SU-DHL-6 (cell line): ENCODE results near the gene PPWD1.

Experiments
- H2AFZ ChIP-seq: fragments of 200-600 bp; sonication (generic); 2 replicates; pipeline ENCODE4 v1.6.1; 2014; ENCODE audit warnings: low read depth, mild to moderate bottlenecking, moderate library complexity, mixed read lengths, antibody characterized with exemption, low read length; ENCODE audit not compliant: severe bottlenecking
- H3F3A ChIP-seq: fragments of 200-600 bp; shearing (Covaris generic); 2 replicates; pipeline ENCODE4 v1.6.0; 2016; ENCODE audit warnings: antibody characterized with exemption, mild to moderate bottlenecking; ENCODE audit not compliant: insufficient read depth
- H3K27ac ChIP-seq: fragments of 200-600 bp; sonication (generic); 2 replicates; pipeline ENCODE4 v1.5.1; 2016; ENCODE audit warnings: low read depth, mild to moderate bottlenecking, low read length, moderate library complexity, mixed read lengths
- H3K27me3 ChIP-seq: fragments of 200-600 bp; sonication (generic), shearing (Covaris generic); 2 replicates; pipeline ENCODE4 v1.6.0; 2014; ENCODE audit warnings: mild to moderate bottlenecking, low read length
- H3K36me3 ChIP-seq: fragments of 200-600 bp; sonication (generic); 2 replicates; pipeline ENCODE4 v1.6.1; 2014; ENCODE audit warnings: mild to moderate bottlenecking, low read length, mixed read lengths
- H3K4me2 ChIP-seq: fragments of 300-600, 200-600 bp; shearing (Covaris generic), sonication (generic); 2 replicates; pipeline ENCODE4 v1.6.0; 2014; ENCODE audit warnings: low read length, low read depth, mild to moderate bottlenecking; ENCODE audit not compliant: poor library complexity, severe bottlenecking
- H3K4me3 ChIP-seq: fragments of 200-600 bp; sonication (generic); 2 replicates; pipeline ENCODE4 v1.5.1; 2014; ENCODE audit warnings: antibody characterized with exemption, low read length, mild to moderate bottlenecking, mixed read lengths; ENCODE audit not compliant: insufficient read depth, poor library complexity, severe bottlenecking
- H3K79me2 ChIP-seq: fragments of 200-600 bp; sonication (generic); 2 replicates; pipeline ENCODE4 v1.6.1; 2014; ENCODE audit warnings: mild to moderate bottlenecking, low read length, moderate library complexity; ENCODE audit not compliant: insufficient read depth
- H3K9ac ChIP-seq: fragments of 200-600 bp; sonication (generic); 2 replicates; pipeline ENCODE4 v1.7.0; 2014; ENCODE audit warnings: mild to moderate bottlenecking, low read length
- H3K9me2 ChIP-seq: fragments of 200-600 bp; sonication (generic); replicated peaks from 2 replicates; pipeline ENCODE4 v1.6.1; 2014; ENCODE audit warnings: low read length; ENCODE audit not compliant: insufficient read depth
- H3K9me3 ChIP-seq: fragments of 200-600 bp; sonication (generic); 2 replicates; pipeline ENCODE4 v1.6.1; 2014; ENCODE audit warnings: low read length, mixed read lengths; ENCODE audit not compliant: insufficient read depth
- H4K20me1 ChIP-seq: fragments of 200-600 bp; sonication (generic); 2 replicates; pipeline ENCODE4 v1.6.1; 2014; ENCODE audit warnings: low read depth, mild to moderate bottlenecking, antibody characterized with exemption, low read length, moderate library complexity, mixed read lengths
- CTCF ChIP-seq: fragments of 200-600 bp; sonication (generic); IDR thresholded peaks from one replicate; pipeline ENCODE4 v1.5.1; 2017; ENCODE audit warnings: antibody characterized with exemption, mild to moderate bottlenecking, low read length, moderate library complexity; ENCODE audit not compliant: insufficient read depth, poor library complexity, severe bottlenecking
- EZH2phosphoT487 ChIP-seq: fragments of 200-600 bp; sonication (generic), shearing (Covaris generic); conservative IDR thresholded peaks from 2 replicates; pipeline ENCODE4 v1.6.1; 2018; ENCODE audit warnings: mild to moderate bottlenecking, antibody characterized with exemption, low read length, moderate library complexity, mixed read lengths

Gene PPWD1

GRCh38 chr5:65630981-65631380 lies 67.9 kb downstream of the PPWD1 start:
- no peak overlapping the region for H2AFZ ChIP-seq
- no peaks in the 10 kb centered on the region for H3F3A ChIP-seq
- peaks cover 74% of the 10 kb centered on the region for H3K79me2 ChIP-seq
- H3K9me2 ChIP-seq: no peaks in the 10 kb centered on the region
- TF ChIP-seq CTCF: no peak
- no peak for TF ChIP-seq EZH2phosphoT487
- no peak overlapping the region for H3K9ac ChIP-seq
- H3K9me3 ChIP-seq: no peaks in the 10 kb centered on the region
- H3K36me3 ChIP-seq: peaks cover 8% of the 10 kb centered on the region; the same call in 1 of the 2 replicates
- no peak overlapping the region for H3K4me2 ChIP-seq
- H4K20me1 ChIP-seq: 0 out of 2 replicates have a peak, but pooled peaks cover 4% of the 10 kb centered on the region
- no peaks in the 10 kb centered on the region for H3K27me3 ChIP-seq
- H3K4me3 ChIP-seq: no peak overlapping the region
- no peak overlapping the region for H3K27ac ChIP-seq
